T-cell (primary cell): Measurements from ENCODE around the gene TGFB1. TPM values are rescaled to one million over a fixed set of nuclear protein-coding genes. Genes with fewer than 3 reads are reported as not detected.

ENCODE experiments used
- ATAC-seq, 4 experiments: fragments of 200-7000 bp in 3 of 4; fragments of 150-1000 bp in 1 of 4; cut with Tn5 transposase; replicated peaks in 1 of 4; 1 replicate in 3 of 4; 2 replicates in 1 of 4; pipeline ENCODE4 v1.10.0; 2021; ENCODE audit warnings: moderate library complexity in 3 of 4, mild to moderate bottlenecking in 2 of 4, moderate number of reproducible peaks in 1 of 4
- CTCF ChIA-PET, 2 donors: fragments of 300-600 bp; sonication (Branson Sonifier 250); formaldehyde crosslinking; loops; one replicate each; lab custom pipeline; 2022; ENCODE audit warnings: antibody characterized with exemption in 2 of 2; lab: Charles Lee
- POLR2A ChIA-PET, 2 donors: fragments of 300-600 bp; sonication (Branson Sonifier 250); formaldehyde crosslinking; loops; one replicate each; lab custom pipeline; 2022; ENCODE audit warnings: antibody characterized with exemption in 2 of 2; lab: Charles Lee
- DNase-seq, 35 experiments: peaks; one replicate each; pipeline versions ENCODE4 v3.0.0 to v3.0.0-alpha.2; 2013 to 2023
- H3K27ac ChIP-seq: one replicate; pipeline ENCODE4 v1.5.1; 2013; ENCODE audit warnings: low read length
- H3K27me3 ChIP-seq, 2 experiments: replicated peaks in 1 of 2; 1 replicate in 1 of 2; 2 replicates in 1 of 2; pipeline versions ENCODE4 v1.6.1 to v1.7.0; 2013; ENCODE audit warnings: low read length in 1 of 2, mixed read lengths in 1 of 2; ENCODE audit not compliant: control insufficient read depth in 2 of 2, insufficient read depth in 2 of 2; ENCODE audit errors: extremely low read depth in 1 of 2
- H3K36me3 ChIP-seq, 2 donors: 1 replicate in 1 of 2; 2 replicates in 1 of 2; pipeline versions ENCODE4 v1.6.1 to v1.7.0; 2013; ENCODE audit warnings: low read length in 1 of 2; ENCODE audit not compliant: control insufficient read depth in 2 of 2, insufficient read depth in 1 of 2; ENCODE audit errors: extremely low read depth in 1 of 2
- H3K4me1 ChIP-seq, 2 experiments: 1 replicate in 1 of 2; 2 replicates in 1 of 2; pipeline versions ENCODE4 v1.6.1 to v1.7.0; 2013; ENCODE audit warnings: low read length in 2 of 2, mixed read lengths in 1 of 2; ENCODE audit not compliant: insufficient read depth in 2 of 2, control insufficient read depth in 1 of 2; ENCODE audit errors: extremely low read depth in 1 of 2
- H3K4me3 ChIP-seq, 2 donors: 1 replicate in 1 of 2; 2 replicates in 1 of 2; pipeline versions ENCODE4 v1.5.1 to v1.7.0; 2013; ENCODE audit warnings: mild to moderate bottlenecking in 2 of 2, low read length in 1 of 2, moderate library complexity in 1 of 2; ENCODE audit not compliant: control insufficient read depth in 1 of 2; ENCODE audit errors: extremely low read depth in 1 of 2
- H3K9me3 ChIP-seq: 2 replicates; pipeline ENCODE4 v1.7.0; 2013
- H3K27ac Mint-ChIP-seq, 2 donors: one replicate each; pipeline ENCODE4 v1.8.0; 2020 to 2021; ENCODE audit warnings: mild to moderate bottlenecking in 2 of 2, mixed read lengths in 2 of 2
- H3K27me3 Mint-ChIP-seq, 2 donors: one replicate each; pipeline ENCODE4 v1.8.0; 2021 to 2022; ENCODE audit warnings: mixed read lengths in 2 of 2
- H3K36me3 Mint-ChIP-seq: one replicate; pipeline ENCODE4 v1.8.0; 2021; ENCODE audit warnings: mixed read lengths
- H3K4me1 Mint-ChIP-seq, 3 donors: one replicate each; pipeline ENCODE4 v1.8.0; 2020 to 2022; ENCODE audit warnings: mixed read lengths in 3 of 3, mild to moderate bottlenecking in 1 of 3
- H3K4me3 Mint-ChIP-seq, 3 donors: one replicate each; pipeline ENCODE4 v1.8.0; 2020 to 2022; ENCODE audit warnings: mild to moderate bottlenecking in 3 of 3, mixed read lengths in 3 of 3, moderate library complexity in 3 of 3
- H3K9me3 Mint-ChIP-seq, 3 donors: one replicate each; pipeline ENCODE4 v1.8.0; 2020 to 2022; ENCODE audit warnings: mixed read lengths in 3 of 3
- WGBS: methylation state at CpG from one replicate; pipeline ENCODE4 v1.1.5; 2013; ENCODE audit warnings: missing lambda C conversion rate; ENCODE audit not compliant: insufficient coverage; 5-methylcytosine and 5-hydroxymethylcytosine counted together
- total RNA-seq, 35 experiments: library from RNA in 6 of 35; stranded (reverse) in 6 of 35; fragments of 120-200 nt in 1 of 35; gene quantifications; one replicate each; pipeline versions ENCODE4 v1.2.1 to v1.2.4 and lab custom pipeline; 2013 to 2026

Gene TGFB1
- total RNA-seq, 5 donors from 2014 or later (not counting 1 experiment from before 2014, with no cell fraction given) = 170 to 412 (median 206) TPM

DNA sequence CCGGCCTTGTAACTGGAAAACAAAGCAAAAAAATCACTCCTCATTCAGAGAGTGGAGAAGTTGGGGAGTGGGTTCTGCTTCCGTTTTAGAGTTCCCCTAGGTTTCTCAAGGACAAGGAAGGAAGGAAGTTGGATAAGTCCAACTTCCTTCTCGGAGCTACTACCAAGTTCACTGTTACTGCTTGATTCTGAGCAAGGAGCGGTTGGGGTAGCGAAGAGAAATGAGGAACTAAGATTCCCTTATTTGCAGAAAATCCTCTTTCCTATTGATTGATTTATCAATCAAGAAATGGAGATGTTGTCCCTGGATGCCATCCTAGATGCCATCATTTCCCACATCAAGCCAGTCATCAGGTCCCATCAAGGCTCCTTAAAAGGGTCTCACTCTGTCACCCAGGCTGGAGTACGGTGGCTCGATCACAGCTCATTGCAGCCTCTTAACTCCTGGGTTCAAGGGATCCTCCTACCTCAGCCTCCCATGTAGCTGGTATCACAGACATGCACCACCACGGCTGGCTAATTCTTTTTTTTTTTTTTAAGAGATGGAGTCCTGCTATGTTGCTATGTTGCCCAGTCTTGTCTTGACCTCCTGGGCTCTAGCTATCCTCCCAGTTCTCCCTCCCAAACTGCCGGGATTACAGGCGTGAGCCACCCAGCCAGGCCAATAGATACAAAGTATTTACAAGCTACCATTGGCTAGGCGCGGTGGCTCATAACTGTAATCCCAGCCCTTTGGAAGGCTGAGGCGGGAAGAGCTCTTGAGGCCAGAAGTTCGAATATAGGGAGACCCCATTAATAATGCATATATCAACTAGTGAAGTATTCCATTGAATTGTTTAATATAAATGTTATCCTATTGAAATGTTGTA is 11.0 kb upstream of the TGFB1 start:
- 83% methylated on average over 2 of the region's 14 CpGs for WGBS
- H3K27ac ChIP-seq = peak overlapping the region; percentile 99
- no peaks in the 10 kb centered on the region for H3K36me3 Mint-ChIP-seq
- no peaks in the 10 kb centered on the region for H3K27me3 Mint-ChIP-seq
- H3K4me1 ChIP-seq = peaks cover 13 to 26% of the 10 kb centered on the region in 2 experiments
- ChIA-PET CTCF (interaction anchor here in 1 of 2 donors (0.5 to 3.0 kb wide), 16 partner anchors 8 to 1078 kb away, joined by 3 to 17 read pairs (median 4); partner anchors contain the start of gene DMAC2), POLR2A (interaction anchor here (0.6 to 2.7 kb wide), 14 partner anchors 9 to 899 kb away, joined by 3 to 49 read pairs (median 4); partner anchors contain the start of genes BLVRB (in 1 of the 2), HNRNPUL1 (in 1 of the 2) and TGFB1 (in 1 of the 2))
- no peaks in the 10 kb centered on the region for H3K9me3 ChIP-seq
- H3K4me3 Mint-ChIP-seq = peak overlapping the region; percentile 83 to 94 (median 89)
- H3K9me3 Mint-ChIP-seq = no peaks in the 10 kb centered on the region
- DNase-seq (no peak), ATAC-seq (no peak)
- H3K27ac Mint-ChIP-seq = peak overlapping the region; percentile 98 to 100
- H3K36me3 ChIP-seq = peaks cover 0 to 2% of the 10 kb centered on the region in 2 donors
- H3K4me3 ChIP-seq = peak overlapping the region; percentile 85
- peaks cover 26 to 35% (median 31%) of the 10 kb centered on the region in 3 donors for H3K4me1 Mint-ChIP-seq
- no peaks in the 10 kb centered on the region for H3K27me3 ChIP-seq

DNA sequence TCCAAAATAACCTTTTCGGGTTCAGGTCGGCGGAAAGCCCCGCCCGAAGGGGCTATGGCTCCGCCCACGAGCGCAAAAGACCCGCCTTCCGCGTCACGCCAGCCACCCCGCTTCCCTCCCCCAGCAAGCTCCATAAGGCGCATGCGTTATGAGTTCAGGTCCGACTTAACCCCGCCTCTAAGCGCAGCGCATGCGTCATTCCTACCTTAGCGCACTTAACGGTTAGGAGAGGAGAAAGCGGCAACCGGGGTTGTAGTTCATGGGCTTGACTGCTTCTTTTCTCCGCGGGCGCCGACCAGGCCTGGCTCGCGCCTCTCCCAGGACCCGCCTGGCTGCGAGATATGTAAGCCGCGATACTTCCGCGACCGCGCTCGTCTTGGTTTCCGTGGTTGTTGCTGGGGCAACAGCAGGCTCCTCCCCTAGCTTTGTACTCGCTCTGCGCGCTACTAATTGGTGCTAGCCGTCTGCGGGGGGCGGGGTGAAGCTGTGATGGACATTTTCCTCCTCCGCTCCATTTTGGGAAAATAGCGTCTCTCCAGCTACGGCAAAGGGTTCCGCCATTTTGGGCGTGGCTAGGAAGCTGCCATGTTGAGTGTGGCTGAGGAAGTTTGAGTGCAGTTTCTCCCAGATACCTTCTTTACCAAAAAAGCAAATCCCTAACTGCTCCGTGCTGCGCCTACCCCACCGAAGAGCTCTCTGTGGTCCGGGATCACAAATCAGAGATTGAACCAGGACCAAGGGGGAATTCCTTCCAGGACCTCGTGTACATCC is 10.2 kb upstream of the TGFB1 start, which contains the start of gene B9D2:
TSS of gene B9D2 (minus strand) at position 397 of the 771 bp plus-strand sequence. CDS start 630 bp downstream, outside the sequence.
- H3K4me3 ChIP-seq = peak within 1 kb of the TSS; percentile 85
- no peaks in the 10 kb centered on the region for H3K27me3 Mint-ChIP-seq
- H3K4me1 Mint-ChIP-seq = peaks cover 28 to 40% (median 36%) of the 10 kb centered on the region in 3 donors
- H3K27ac Mint-ChIP-seq = peak within 1 kb of the TSS; percentile 98 to 100
- peak within 1 kb of the TSS; percentile 83 to 94 (median 89) for H3K4me3 Mint-ChIP-seq
- H3K4me1 ChIP-seq = peaks cover 13 to 31% of the 10 kb centered on the region in 2 experiments
- WGBS = 0% methylated on average over 38 of the region's 56 CpGs
- no peaks in the 10 kb centered on the region for H3K36me3 Mint-ChIP-seq
- H3K9me3 Mint-ChIP-seq = no peaks in the 10 kb centered on the region
- peak within 1 kb of the TSS; percentile 99 for H3K27ac ChIP-seq
- ChIA-PET CTCF (interaction anchor here (0.5 to 3.0 kb wide), 18 partner anchors 9 to 207 kb away, joined by 3 to 17 read pairs (median 4); partner anchors contain the start of genes B3GNT8 (in 1 of the 2) and DMAC2 (in 1 of the 2)), POLR2A (interaction anchor here (0.5 to 2.7 kb wide), 17 partner anchors 8 to 898 kb away, joined by 3 to 49 read pairs (median 4); partner anchors contain the start of genes BLVRB (in 1 of the 2), HNRNPUL1 (in 1 of the 2) and TGFB1 (in 1 of the 2))
- peak; percentile 96 to 99 (median 99) for DNase-seq
- ATAC-seq = peak; percentile 94 to 97 (median 96)
- H3K27me3 ChIP-seq = no peaks in the 10 kb centered on the region
- peaks cover 0 to 2% of the 10 kb centered on the region in 2 donors for H3K36me3 ChIP-seq
- H3K9me3 ChIP-seq = no peaks in the 10 kb centered on the region

DNA sequence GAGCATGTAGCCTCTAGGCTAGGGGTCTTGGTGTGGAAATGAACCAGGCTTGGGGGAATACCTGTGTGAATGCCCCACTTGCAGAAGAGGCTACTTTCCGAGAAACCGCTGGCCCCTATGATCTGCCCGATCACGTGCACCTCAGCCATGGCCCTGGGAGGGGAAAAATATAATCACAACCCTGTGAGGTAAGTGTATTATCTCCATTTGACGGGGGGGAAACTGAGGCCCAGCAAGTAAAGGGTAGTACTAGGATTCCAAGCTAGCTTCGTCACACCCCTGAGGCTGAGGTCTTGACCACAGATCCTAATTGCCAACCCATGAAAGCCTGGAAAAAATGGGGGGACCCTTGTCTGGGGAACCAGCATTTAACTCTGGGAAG is 9.6 kb upstream of the TGFB1 start:
- Histone ChIP-seq H3K27ac (peak overlapping the region; percentile 99), H3K4me3 (peak overlapping the region; percentile 85), H3K36me3 (peaks cover 0 to 2% of the 10 kb centered on the region in 2 donors), H3K9me3 (no peaks in the 10 kb centered on the region), H3K4me1 (peaks cover 16 to 34% of the 10 kb centered on the region in 2 experiments), H3K27me3 (no peaks in the 10 kb centered on the region)
- ChIA-PET POLR2A (interaction anchor here (0.5 to 2.7 kb wide), 14 partner anchors 8 to 898 kb away, joined by 3 to 49 read pairs (median 4); partner anchors contain the start of genes BLVRB (in 1 of the 2), HNRNPUL1 (in 1 of the 2) and TGFB1 (in 1 of the 2)), CTCF (interaction anchor here in 1 of 2 donors (0.6 to 2.4 kb wide), 11 partner anchors 9 to 207 kb away, joined by 3 to 14 read pairs (median 5); partner anchors contain the start of genes B3GNT8 and DMAC2)
- 45% methylated on average over 4 of the region's 6 CpGs for WGBS
- Mint-ChIP-seq H3K27ac (peak overlapping the region; percentile 98 to 100), H3K4me3 (peak overlapping the region; percentile 83 to 94 (median 89)), H3K36me3 (no peaks in the 10 kb centered on the region), H3K27me3 (no peaks in the 10 kb centered on the region), H3K9me3 (no peaks in the 10 kb centered on the region), H3K4me1 (peaks cover 31 to 42% (median 39%) of the 10 kb centered on the region in 3 donors)
- no peak for DNase-seq
- ATAC-seq = no peak

DNA sequence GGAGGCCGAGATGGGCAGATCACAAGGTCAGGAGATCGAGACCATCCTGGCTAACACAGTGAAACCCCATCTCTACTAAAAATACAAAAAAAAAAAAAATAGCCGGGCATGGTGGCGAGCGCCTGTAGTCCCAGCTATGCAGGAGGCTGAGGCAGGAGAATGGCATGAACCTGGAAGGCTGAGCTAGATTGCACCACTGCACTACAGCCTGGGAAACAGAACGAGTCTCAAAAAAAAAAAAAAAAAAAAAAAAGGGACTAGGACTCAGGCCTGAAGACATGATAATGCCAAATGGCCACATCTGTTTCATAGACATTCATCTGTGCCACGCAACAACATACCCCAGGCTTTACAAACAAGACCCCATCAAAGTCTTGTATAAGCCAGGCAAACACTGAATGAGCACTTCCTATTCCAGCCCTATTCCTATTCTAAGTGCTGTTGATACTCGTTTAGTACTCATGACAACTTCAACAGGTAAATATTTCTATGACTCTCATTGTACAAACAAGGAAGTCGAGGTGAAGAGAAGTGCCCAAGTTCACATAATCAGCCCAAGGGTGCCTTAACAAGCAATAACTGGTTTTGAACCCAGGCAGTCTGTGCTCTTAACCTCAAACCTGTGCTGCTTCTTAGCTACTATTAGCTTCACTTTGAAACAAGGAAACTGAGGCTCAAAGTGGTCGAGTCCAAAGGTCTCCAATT is 8.6 kb upstream of the TGFB1 start:
- 80% methylated on average over 2 of the region's 10 CpGs for WGBS
- Histone ChIP-seq H3K9me3 (no peaks in the 10 kb centered on the region), H3K27ac (no peak overlapping the region), H3K36me3 (peaks cover 0 to 2% of the 10 kb centered on the region in 2 donors), H3K4me3 (no peak overlapping the region), H3K27me3 (no peaks in the 10 kb centered on the region), H3K4me1 (peaks cover 26 to 44% of the 10 kb centered on the region in 2 experiments)
- H3K27ac Mint-ChIP-seq = peak overlapping the region; percentile 98 to 100
- no peak for DNase-seq
- ChIA-PET CTCF (interaction anchor here (0.6 to 2.4 kb wide), 4 partner anchors 11 to 699 kb away, joined by 3 to 13 read pairs (median 4); no protein-coding TSS in a partner anchor), POLR2A (interaction anchor here (0.5 to 2.7 kb wide), 4 partner anchors 9 to 1365 kb away, joined by 3 to 49 read pairs (median 4); partner anchors contain the start of gene TGFB1 (in 1 of the 2))
- H3K4me1 Mint-ChIP-seq = peaks cover 42 to 51% (median 49%) of the 10 kb centered on the region in 3 donors
- H3K27me3 Mint-ChIP-seq = no peaks in the 10 kb centered on the region
- no peaks in the 10 kb centered on the region for H3K9me3 Mint-ChIP-seq
- no peaks in the 10 kb centered on the region for H3K36me3 Mint-ChIP-seq
- peak overlapping the region; percentile 83 to 94 (median 89) for H3K4me3 Mint-ChIP-seq
- no peak for ATAC-seq

DNA sequence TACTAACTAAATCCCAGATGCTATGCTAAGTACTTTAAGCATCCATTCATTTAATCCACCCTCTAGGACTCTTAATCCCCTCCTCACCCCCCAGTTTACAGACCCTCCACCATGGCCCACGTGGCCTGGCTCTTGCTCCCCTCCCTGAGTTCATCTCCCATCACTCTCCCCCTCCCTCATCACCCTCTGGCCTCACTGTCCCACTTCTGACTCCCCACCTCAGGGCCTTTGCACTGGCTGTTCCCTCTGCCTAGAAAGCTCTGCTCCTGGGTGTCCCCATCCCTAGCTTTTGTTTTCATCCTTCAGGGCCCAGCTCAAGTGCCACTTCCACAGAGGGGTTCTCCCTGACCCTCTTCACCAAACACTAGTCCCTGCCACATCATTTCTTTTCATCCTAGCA is 6.0 kb upstream of the TGFB1 start:
- H3K27me3 Mint-ChIP-seq = no peaks in the 10 kb centered on the region
- POLR2A ChIA-PET = interaction anchor here in 1 of 2 donors (0.6 kb wide), 2 partner anchors 17 to 68 kb away, joined by 3 read pairs; no protein-coding TSS in a partner anchor
- no peak overlapping the region for H3K27ac ChIP-seq
- H3K4me3 Mint-ChIP-seq = peak overlapping the region in 1 of 3 donors; percentile 36
- H3K36me3 Mint-ChIP-seq = peaks cover 4% of the 10 kb centered on the region
- CTCF ChIA-PET = no interaction called here
- peaks cover 67 to 72% (median 70%) of the 10 kb centered on the region in 3 donors for H3K4me1 Mint-ChIP-seq
- H3K27ac Mint-ChIP-seq = peak overlapping the region; percentile 34 to 66
- no peaks in the 10 kb centered on the region for H3K9me3 ChIP-seq
- DNase-seq (no peak), ATAC-seq (no peak)
- peaks cover 0 to 2% of the 10 kb centered on the region in 2 donors for H3K36me3 ChIP-seq
- 90% methylated on average over 1 of the region's 1 CpG for WGBS
- H3K27me3 ChIP-seq = no peaks in the 10 kb centered on the region
- no peak overlapping the region for H3K4me3 ChIP-seq
- H3K9me3 Mint-ChIP-seq = no peaks in the 10 kb centered on the region
- H3K4me1 ChIP-seq = peaks cover 49 to 62% of the 10 kb centered on the region in 2 experiments
